GM11168 (cell line): Measurements from ENCODE around the gene MGAT5B.

ENCODE experiments used
- in situ Hi-C: fragments of 300-500 bp; cut with MboI; formaldehyde crosslinking; loops from one replicate; pipeline ENCODE4 v1.12.0; 2022; ENCODE audit warnings: low sequenced_read_pairs; ENCODE audit not compliant: unreplicated experiment

MGAT5B gene

GRCh38 chr17:76943202-76943601 is 75.0 kb downstream of the MGAT5B start:
- in situ Hi-C loops = no loop called here

DNA sequence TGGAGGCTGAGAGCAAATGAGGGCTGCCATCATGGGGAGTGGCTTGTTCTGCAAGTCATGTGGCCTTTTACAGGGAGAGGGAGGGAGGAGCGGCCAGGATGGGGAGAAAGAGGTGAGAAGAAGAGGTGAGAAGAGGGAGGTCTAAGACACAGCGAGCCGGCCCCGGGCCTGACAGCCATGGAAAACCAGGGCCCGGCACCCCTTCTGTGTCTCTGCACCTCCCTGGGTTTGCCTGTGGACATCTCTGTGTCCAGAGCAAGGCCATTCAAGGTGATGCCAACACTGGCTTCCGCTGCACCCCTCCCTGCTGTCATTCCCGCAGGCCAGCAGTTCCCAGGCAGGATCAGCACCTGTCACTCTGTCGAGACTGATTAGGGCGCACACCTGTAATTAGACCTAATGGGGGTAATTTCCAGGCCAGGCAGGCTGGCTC is 75.6 kb downstream of the MGAT5B start:
- in situ Hi-C loops = no loop called here

- in situ Hi-C loops = no loop called here
These were observed 76.3 kb downstream of the MGAT5B start for GRCh38 chr17:76944477-76944876.

GRCh38 chr17:76946111-76946771 is 78.0 kb downstream of the MGAT5B start:
- in situ Hi-C loops = no loop called here

DNA sequence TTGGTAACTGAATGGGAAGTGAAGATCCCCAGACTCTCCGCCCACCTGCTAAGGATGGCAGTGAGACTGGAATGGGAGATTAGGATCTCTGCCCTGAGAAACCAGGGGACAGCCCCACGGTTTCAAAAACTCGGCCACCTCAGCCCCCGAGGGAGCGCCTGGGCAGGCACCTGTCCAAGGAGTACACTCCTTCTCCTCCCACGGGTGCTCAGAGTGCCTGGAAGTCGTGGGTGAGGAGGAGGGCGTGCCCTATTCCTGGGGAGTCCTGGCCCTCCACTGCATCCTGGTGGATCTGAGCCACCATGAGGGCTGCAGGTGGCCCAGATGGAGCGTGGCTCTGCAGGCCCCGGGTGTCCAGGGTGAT is 78.5 kb downstream of the MGAT5B start:
- in situ Hi-C loops = no loop called here

- in situ Hi-C loops = no loop called here
These were observed 79.1 kb downstream of the MGAT5B start for GRCh38 chr17:76947309-76947708.

- in situ Hi-C loops = no loop called here
These were observed 79.6 kb downstream of the MGAT5B start for GRCh38 chr17:76947771-76948170.

DNA sequence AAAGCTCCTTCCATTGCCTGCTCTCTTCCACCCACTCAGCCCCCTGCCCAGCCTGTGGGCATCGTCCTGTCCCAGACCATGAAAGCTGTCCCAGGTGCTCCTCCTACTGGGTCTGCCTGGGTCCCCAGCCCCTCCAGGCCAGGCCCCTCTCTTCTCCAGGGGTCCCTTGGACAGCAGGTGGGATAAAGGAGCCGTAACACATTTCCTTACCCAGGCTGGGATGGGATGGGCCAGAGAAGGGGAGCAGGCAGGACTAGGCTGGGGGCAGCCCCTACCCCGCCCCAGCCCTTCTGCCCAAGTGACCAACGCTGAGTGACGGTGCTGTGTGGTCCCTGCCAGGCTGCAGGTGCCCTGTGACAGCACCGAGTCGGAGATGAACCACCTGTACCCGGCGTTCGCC is 80.1 kb downstream of the MGAT5B start:
- in situ Hi-C loops = no loop called here

DNA sequence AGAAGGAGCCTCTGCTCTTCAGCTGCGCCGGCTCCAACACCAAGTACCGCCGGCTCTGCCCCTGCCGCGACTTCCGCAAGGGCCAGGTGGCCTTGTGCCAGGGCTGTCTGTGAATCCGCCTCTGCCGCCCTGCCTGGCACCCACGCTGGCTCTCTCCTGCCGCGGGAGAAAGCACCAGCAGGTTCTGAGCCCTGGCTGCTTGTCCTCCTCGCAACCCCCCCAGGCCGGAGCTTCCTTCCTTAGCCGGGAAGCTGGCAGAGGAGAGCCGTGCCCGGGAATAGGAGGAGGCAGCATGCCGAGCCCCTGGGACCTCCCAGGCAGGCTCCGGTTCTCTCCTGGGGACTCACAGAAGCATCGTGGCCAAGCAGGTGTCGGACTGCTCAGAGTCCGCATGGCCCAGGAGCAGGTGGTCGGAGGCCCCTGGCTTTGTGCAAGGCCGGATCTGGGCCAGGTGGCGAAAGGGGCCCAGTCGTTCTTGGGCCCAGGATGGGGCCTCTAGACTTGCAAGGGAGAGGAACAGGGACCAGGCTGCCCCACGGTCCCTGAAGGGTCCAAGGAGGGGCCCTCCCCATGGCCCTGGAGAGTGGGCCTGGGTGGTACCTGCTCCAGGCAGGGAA is 80.6 kb downstream of the MGAT5B start:
- in situ Hi-C loops = no loop called here

DNA sequence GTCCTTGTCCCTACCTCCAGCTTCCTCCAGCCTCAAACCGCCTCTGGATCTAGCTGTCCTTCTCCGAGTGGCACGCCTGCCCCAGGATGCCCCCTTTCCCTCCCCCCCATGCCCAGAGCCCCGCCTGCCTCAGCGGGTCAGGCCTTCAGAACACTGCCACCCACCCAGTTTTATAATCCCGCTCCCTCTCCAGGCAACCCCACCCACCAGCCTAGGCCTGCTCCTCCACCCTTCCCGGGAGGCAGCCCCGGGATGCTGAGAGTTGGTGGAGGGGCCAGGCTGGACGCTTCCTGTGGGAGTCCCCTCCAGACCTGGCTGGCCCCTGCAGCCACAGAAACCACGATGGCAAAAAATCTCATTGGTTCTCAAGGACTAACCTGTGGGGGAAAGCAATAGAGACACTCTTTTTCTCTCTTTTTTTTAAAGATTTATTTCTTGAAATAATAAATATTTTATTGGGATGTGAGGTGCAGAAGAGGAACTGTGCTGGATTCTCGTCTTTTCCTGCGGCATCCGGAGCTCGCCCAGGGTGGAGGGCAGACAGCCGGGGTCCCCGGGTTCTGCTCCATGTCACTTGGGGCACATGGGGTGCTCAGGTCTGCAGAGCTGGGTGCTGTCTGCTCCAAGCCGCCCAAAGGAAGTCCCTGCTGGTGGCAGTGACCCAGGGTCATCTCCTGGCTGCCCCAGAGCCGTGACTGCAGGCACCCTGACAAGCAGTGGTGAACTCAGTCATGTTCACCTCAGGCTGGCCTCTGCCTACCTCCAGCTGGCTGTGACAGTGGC is 81.9 kb downstream of the MGAT5B start:
- in situ Hi-C loops = loop anchor here (10.0 kb wide), 1 partner anchor 75 kb away; no protein-coding TSS in a partner anchor

DNA sequence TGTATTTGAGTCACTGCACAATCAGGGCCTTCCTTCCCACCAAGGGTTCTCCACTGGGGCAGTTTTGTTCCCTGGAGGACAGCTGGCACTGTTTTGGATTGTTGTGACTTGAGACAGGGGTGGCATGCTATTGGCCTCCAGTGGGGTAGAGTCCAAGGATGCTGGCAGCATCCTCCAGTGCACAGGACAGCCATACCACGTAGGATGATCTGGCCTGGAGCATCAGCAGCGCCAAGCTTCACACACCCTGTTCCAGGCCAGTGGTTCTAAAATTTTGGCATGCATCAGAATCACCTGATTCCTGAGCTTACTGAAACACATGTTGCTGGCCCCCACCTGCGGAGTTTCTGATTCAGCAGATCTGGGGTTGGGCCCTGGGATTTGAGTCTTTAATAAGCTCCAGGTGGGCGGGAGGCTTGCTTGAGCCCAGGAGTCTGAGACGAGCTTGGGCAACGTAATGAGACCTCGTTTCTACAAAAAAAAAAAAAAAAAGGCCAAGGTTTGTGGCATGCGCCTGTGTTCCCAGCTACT is 83.2 kb downstream of the MGAT5B start:
- in situ Hi-C loops = loop anchor here (10.0 kb wide), 1 partner anchor 77 kb away; no protein-coding TSS in a partner anchor

- in situ Hi-C loops = loop anchor here (10.0 kb wide), 1 partner anchor 78 kb away; no protein-coding TSS in a partner anchor
These were observed 84.2 kb downstream of the MGAT5B start for GRCh38 chr17:76952402-76952801.

DNA sequence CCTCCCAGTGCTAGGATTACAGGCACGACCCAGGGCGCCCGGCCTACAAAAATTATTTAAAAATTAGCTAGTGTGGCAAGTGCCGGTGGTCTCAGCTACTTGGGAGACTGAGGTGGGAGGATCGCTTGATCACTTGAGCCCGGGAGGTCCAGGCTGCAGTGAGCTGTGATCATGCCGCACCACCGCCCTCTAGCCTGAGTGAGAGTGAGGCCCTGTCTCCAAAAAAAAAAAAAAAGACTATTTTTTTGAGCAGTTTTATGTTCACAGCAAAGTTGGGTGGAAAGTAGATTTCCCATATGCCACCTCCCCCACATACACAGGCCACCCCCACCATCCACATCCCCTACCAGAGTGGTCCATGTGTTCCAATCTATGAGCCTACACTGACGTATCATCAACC is 84.9 kb downstream of the MGAT5B start:
- in situ Hi-C loops = loop anchor here (10.0 kb wide), 1 partner anchor 78 kb away; no protein-coding TSS in a partner anchor

GRCh38 chr17:76953946-76954345 is 85.7 kb downstream of the MGAT5B start:
- in situ Hi-C loops = loop anchor here (10.0 kb wide), 1 partner anchor 79 kb away; no protein-coding TSS in a partner anchor

DNA sequence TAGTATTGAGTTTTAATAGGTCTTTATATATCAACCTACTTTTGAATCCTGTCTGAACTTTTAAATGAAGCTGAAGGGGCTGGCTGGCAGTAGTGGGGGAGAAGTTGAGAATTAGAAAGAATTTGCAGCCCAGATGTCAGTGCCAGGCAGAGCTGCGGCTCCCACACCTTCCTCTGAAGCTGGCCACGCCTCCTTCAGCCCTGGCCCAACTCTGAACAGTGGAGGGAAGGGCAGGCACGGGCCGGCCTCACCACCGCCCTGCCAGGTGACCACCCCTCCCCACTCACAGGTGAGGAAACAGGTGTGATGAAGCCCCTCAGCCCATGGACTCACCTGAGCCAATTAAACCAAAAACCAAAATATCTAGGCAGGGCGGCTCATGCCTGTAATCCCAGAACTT is 87.0 kb downstream of the MGAT5B start:
- in situ Hi-C loops = loop anchor here (10.0 kb wide), 1 partner anchor 80 kb away; no protein-coding TSS in a partner anchor

- in situ Hi-C loops = loop anchor here (10.0 kb wide), 1 partner anchor 82 kb away; no protein-coding TSS in a partner anchor
These were observed 88.8 kb downstream of the MGAT5B start for GRCh38 chr17:76956846-76957540.

GRCh38 chr17:76957678-76958464 is 89.7 kb downstream of the MGAT5B start:
- in situ Hi-C loops = loop anchor here (10.0 kb wide), 1 partner anchor 83 kb away; no protein-coding TSS in a partner anchor

DNA sequence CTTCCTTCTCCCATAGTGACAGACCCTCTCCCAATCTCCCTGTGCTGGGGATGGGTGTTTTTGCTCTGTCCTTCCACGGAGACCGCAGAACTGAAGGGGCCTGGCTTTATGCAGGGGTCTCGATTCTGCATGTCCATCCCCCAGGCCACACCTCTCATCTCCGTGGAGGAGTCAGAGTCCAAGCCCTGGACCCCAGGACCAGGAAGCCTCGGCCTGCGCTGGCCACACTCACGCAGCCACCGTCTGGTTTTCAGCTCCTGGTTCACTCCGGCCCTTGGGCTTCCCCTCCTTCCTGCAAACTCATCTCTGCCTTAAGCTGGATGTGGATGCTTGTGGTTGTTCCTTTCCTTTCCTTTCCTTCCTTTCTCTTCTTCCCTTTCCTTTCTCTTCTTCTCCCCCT is 90.8 kb downstream of the MGAT5B start:
- in situ Hi-C loops = loop anchor here (10.0 kb wide), 1 partner anchor 84 kb away; no protein-coding TSS in a partner anchor

- in situ Hi-C loops = no loop called here
These were observed 93.7 kb downstream of the MGAT5B start for GRCh38 chr17:76961869-76962268.
